ENCODE data around the gene CCBE1. TPM values are rescaled to one million over a fixed set of nuclear protein-coding genes. Genes with fewer than 3 reads are reported as not detected.

The CCBE1 gene
- total RNA-seq, 1 donor from 2014 or later = 3.6 TPM

DNA sequence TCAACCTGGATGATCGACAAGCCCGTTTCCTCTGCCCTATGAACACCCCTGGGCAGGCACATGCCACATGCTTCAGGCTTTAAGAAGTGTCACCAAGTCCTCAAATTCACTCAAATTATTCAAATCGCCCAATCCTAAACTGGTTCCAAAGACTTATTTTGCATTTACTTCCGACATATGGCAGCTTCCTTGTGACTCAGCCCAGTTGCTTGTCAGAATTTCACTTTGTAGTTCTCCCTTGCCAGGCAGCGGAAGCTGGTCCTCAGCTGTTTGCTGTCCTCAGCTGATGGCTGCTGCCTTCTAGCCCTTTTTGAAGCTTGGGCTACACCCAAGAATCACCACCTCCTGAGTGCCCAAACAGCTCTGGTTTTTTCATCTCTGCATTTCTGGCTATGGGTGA is 232.7 kb downstream of the CCBE1 start:
- DNase-seq (ENCODE audit: missing footprints) (no peak), ATAC-seq (no peak)
- intact Hi-C loops (cut with DNase I) = loop anchor here (10.0 kb wide), 1 partner anchor 170 kb away; no protein-coding TSS in a partner anchor

DNA sequence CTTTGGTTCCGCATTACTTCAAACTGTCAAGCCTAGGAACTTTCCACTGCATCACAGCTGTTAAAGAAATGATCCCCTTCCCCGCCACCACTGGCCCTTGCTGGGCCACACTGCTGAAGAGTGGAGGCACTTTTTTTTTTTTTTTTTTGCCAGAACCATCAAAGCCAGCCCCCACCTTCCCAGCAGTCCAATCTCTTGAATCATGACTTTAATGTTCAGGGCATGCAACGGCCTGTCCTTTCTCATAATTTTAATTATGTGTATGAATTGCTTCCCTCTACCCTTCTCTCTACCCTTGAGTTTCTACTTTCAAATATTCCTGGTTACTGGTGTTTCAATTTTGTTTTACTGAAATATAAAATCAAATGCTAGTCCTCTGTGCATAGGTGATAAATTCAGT is 236.1 kb downstream of the CCBE1 start:
- DNase-seq (ENCODE audit: missing footprints) (no peak), ATAC-seq (no peak)
- intact Hi-C loops (cut with DNase I) = loop anchor here (10.0 kb wide), 1 partner anchor 174 kb away; no protein-coding TSS in a partner anchor

DNA sequence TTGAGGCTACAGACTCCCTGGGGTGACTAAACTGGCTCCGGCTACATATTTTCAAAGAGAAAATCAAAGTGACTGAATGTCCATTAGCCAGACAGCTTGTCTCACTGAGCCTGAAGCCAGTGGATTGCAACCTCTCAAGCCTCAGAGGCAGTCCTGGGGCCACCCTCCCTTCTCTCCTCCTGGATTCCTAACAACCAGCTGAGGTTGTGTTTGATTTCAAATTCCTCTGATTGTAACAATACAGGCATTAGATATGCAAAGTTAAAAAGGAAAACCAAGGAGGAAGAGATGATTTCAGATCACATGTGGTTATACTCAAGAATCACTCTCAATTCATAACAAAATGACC is 237.2 kb downstream of the CCBE1 start:
- intact Hi-C loops (cut with DNase I) = loop anchor here (10.0 kb wide), 1 partner anchor 175 kb away; no protein-coding TSS in a partner anchor
- DNase-seq (ENCODE audit: missing footprints) = no peak
- peak; percentile 58 for ATAC-seq

DNA sequence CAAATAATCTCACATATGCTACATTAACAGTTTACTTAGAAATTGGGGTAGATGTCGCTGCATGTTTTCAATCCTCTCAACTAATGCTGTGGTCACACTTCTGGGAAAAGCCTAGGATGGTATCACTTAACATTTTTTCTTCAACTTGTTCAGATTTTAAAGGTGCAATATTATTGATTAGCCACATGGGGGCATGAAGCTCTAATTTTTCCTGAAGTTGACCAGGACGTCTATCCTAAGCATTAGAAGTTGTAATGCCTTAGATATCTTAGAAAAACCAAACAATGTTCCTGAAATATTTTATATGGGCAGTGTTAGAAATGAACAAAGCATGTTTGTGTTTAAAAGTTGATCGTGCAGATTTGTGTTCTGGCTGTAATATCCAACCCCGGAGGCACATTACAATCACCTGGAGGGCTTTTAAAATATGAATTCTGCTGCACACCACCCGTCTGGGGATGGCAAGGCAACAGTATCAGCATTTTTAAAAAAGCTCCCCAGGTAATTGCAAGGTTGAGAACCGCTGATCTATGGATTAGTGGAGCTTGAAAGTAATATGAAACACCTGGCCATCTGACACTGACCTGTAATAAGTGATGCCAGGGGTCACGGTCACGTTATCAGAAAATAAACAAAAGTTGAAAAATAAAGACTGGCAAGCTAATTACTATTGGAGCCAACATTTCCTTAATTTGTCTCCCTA is 237.7 kb downstream of the CCBE1 start:
- DNase-seq (ENCODE audit: missing footprints) (no peak), ATAC-seq (peak; percentile 45)
- intact Hi-C loops (cut with DNase I) = loop anchor here (2.0 to 10.0 kb wide), 4 partner anchors 93 to 363 kb away; partner anchors contain the start of gene CCBE1

DNA sequence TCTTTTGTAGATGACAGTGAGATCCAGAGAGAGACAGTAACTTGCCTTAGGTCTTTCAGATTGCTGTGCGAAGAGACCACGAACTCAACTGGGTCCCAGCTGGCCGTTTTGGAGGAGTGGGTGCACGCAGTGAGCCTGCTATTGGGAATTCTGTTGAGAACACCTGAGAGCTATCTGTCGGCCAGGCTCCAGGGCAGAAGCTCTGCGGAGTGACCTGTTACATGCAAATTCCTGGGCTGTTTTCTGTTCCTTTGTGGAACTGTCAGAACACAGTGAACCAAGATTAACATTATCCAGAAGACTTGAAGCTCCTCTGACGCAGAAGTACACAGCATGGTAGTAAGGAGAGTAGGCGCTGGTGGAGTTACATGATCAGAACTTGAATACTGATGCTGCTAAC is 238.6 kb downstream of the CCBE1 start:
- ATAC-seq = no peak

DNA sequence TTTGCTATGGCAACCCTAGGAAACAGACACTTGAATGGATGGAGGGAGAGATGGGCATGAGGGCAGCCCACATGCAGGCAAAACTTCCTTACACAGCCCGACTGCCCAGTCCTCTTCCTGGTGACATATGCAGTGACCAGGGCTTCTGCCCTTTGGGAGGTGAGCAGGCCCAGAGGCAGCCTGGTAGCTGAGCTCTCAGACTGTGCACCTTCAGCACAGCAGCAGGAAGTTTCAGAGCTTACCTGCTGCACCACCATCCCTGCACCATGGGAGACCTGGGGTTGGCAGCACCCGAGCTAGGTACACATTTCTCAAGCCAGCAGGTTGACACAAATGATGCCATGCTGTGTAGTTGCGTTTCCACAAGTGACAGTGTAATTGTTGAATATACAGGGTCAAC is 240.6 kb downstream of the CCBE1 start:
- no peak for ATAC-seq
- intact Hi-C loops (cut with DNase I) = loop anchor here (5.0 kb wide), 2 partner anchors 96 to 241 kb away; partner anchors contain the start of gene CCBE1
- no peak for DNase-seq (ENCODE audit: missing footprints)

More for the DNA sequence above, 238.6 kb downstream of the CCBE1 start:
- DNase-seq (ENCODE audit: missing footprints) = no peak
- intact Hi-C loops (cut with DNase I) = loop anchor here (2.0 to 5.0 kb wide), 3 partner anchors 94 to 364 kb away; partner anchors contain the start of gene CCBE1

DNA sequence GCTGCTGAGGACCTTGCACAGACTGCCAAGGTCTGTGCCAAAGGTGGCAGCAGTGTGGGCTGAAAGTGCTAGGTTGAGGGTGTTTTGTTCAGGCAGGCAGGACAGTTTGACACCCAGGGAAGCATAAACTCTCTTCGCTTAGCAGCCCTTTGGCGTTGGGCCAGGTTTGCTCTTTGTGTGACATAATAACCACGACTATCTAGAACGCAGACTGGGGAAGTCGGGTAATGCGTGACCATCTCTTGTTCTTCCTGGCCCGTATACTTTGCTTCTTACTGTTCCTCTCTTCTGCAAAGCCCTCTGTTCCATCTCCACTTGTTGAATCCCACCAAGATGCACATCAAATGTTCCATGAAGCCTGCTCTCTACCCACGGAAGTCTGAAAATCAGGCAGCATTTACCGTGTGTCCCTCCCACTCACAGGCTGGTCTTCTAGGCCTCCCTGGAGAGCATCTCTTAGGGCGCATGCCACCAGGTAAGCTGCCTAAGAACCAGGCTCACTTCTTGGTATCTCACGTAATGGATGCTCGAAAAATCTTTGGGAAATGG is 241.4 kb downstream of the CCBE1 start:
- intact Hi-C loops (cut with DNase I) = loop anchor here (5.0 kb wide), 2 partner anchors 96 to 241 kb away; partner anchors contain the start of gene CCBE1
- ATAC-seq = peak; percentile 11
- DNase-seq (ENCODE audit: missing footprints) = peak; percentile 78

DNA sequence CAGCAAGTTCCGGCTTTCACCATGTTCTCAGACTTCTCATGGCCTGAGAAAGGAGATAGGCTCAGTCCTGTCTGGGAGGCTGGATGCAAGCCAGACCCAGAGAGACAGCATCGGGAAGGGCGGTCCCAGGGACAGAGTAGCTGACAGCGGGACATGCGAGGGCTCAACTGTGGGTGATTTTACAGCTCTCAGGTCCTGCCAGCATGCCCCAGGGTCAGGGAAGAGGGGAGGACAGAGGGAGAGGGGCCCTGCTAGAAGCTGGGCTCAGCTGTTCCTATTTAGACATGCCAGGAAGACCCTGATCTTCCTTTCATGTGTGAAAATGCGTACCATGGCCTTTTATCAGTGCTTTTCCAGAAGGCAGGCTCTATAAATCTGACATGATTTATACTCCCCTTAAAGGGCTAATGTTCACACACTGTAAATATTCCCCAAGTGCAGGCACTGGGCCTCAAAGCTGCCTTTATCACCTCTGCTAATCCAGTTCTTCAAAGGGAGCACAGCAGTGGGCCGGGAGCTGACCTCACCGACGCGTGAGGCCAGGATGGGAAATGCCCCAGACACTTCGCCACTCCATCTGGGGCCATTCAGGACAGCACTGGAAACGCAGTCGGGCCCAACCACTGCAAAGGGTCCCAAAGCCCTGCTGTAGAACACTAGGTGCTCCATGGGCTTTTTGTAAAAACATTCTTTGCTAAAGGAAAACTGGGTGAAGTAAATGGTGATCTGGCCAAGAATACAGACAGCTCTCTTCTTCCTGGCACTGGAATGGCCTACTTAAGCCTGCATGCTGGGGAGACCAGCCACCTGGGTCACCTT is 242.1 kb downstream of the CCBE1 start:
- DNase-seq (ENCODE audit: missing footprints) = no peak
- intact Hi-C loops (cut with DNase I) = loop anchor here (5.0 kb wide), 2 partner anchors 97 to 242 kb away; partner anchors contain the start of gene CCBE1
- peak; percentile 79 for ATAC-seq

DNA sequence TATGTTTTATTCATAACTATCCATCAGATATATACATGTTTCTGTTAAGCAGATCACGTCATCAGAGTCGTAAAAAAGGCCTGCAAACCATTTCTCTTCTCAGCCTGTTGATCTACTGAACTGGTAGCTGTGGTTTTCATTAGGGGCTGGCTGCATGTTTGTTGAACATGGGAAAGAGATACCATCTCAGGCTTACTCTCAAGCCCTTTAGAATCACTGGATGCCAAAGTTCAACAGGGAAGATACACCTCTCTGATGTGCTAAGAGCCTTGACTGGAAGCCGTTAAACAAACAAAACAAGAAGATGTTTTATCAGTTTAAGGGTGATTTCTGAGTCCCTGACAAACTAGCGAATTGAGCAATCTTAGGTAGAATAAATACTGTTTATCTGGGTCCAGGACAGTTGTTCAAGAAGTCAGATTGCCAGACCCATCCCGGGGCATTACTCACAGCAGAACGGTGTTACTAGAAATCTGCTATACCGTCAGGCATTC is 243.7 kb downstream of the CCBE1 start:
- ATAC-seq = no peak
- DNase-seq (ENCODE audit: missing footprints) = no peak
- intact Hi-C loops (cut with DNase I) = no loop called here

DNA sequence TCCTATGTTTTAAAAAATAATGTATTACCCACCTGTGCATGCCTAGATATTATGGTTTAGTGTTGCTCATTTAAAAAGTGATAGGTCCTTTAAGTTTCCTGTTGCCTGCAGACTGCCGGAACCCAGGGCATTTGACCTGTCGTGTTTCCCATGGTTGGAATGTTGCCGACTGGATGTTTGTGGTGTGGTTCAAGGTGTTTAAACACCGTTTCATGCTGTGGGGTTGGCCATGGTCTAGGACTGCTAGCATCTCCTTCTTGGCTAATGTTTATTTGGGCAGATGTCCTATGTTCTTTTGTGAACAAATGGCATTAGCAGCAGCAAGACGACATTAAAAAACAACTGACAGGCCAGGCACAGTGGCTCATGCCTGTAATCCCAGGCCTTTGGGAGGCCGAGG is 245.3 kb downstream of the CCBE1 start:
- ATAC-seq (no peak), DNase-seq (ENCODE audit: missing footprints) (no peak)
- intact Hi-C loops (cut with DNase I) = no loop called here

DNA sequence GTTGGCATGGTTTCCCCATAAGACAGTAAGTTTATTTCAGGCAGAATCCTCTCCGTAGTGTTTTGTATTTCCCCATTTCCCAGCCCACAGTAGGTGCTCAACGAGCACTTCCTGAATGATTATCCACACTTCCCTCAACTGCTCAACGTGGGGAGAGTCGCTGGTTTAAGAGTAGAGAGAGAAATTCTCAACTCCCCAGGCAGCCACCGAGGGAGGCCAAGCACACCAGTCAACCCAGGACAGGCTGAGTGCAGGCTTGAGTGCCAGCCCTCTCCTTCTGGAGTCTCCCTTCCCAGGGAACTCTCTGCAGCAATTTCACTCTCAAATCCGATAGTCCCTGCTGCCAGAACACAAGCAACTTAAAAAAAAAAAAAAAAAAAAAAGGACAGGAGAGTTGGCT is 246.2 kb downstream of the CCBE1 start:
- no peak for ATAC-seq
- no peak for DNase-seq (ENCODE audit: missing footprints)
- intact Hi-C loops (cut with DNase I) = no loop called here

DNA sequence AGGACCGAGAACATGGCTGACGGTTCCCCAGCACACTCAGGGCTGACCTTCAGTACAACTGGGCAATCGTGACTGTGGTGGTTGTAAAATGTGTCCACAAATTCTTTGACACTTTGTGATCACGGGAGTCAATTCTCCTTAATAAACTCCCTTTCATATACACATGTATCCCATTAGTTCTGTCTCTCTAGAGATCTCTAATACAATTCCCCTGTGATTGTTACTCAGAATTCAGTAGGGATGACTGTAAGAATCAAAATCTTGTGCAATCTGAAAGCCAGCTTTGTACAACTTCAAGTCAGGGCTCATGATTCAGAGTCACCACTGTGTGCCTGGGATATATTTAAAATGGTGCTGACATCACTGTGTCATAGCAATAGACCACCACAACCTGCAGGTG is 248.7 kb downstream of the CCBE1 start:
- intact Hi-C loops (cut with DNase I) = no loop called here
- ATAC-seq (no peak), DNase-seq (ENCODE audit: missing footprints) (no peak)

DNA sequence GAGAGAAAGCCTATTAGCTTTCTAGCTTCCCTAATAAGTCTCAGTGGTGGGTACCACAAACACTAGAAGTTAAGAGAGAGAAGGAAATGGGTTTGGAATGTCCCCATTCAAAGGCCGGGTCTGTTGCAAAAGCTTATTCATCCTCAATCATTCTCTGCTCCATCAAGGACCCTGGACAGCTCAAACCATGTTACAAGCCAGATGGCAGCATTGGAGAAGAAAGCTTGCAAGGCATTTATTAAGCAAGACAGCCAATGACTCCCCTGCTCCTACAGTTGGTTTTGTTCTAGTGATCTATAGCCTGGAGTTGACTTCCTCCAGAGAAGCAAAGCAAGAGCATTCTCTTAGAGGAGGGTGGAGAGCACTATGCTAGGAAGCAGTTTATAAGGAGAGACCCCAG is 251.2 kb downstream of the CCBE1 start:
- DNase-seq (ENCODE audit: missing footprints) (no peak), ATAC-seq (no peak)
- intact Hi-C loops (cut with DNase I) = no loop called here

DNA sequence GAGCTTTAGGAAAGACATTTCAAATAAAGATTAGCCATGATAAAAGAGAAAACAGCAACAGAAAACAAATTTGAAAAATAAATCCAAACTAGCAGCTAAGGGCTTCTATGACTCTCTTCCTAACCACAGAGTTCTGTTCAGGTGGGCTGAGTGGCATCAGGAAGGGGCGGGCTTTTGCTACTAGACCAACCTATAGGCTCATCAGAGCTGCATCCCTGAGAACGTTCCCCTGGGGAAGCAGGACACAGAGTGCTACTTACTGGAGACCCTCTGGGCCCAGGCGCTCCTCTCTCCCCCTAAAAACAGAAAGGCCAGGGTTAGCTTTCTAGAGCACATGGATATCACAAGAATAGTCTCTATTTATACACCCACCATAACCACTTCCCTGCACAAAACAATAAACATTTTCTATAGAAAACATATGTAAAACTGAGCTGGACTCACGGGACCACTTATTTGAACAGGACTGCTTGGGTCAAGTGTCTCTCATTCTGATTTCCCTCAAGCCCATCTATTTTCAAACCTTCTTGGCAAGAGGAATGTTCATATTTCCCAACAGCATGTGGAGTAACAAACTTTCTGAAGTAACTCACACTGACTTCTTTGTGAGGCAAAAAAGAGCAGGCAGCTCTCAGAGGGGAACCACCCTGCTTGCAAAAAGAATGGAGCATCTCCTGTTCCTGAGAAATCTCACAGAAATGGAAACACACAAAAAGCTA is 259.2 kb downstream of the CCBE1 start:
- ATAC-seq (no peak), DNase-seq (ENCODE audit: missing footprints) (no peak)
- intact Hi-C loops (cut with DNase I) = no loop called here

DNA sequence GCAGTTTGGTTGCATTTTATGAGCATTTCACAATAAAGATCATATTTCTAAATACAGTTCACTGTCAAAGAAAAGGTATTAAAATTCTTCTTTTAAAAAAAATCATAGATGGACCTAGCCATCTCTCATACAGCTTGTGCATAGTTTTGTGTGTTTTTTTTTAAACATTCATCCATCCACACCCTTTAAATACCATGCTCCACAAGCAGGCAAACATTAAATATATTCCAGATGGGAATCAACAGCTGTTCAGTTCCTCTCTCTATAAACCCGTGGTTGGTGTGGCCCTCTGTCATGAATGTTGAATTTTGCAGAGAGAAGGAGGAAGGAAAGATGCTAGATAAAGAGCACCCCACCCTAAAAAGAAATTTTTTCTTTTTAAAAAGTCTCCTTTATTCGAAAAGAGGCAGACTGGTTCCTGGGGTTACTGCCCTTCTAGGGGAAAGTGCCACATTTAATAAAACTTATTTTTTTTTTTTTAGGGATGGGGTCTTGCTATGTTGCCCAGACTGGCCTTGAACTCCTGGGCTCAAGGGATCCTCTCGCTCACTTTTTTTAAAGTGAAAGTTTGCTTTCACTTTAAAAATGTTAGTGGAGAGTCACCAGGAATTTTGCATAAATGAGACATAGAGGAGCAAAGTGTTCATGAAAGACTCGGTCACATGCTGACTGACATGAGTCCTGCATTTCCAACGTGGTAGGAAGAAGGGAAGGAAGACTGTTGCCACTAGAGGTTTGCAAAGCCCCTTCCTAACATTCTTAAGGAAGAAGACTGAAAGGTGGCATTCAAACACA is 264.2 kb downstream of the CCBE1 start:
- no peak for ATAC-seq
- DNase-seq (ENCODE audit: missing footprints) = no peak
- intact Hi-C loops (cut with DNase I) = no loop called here

DNA sequence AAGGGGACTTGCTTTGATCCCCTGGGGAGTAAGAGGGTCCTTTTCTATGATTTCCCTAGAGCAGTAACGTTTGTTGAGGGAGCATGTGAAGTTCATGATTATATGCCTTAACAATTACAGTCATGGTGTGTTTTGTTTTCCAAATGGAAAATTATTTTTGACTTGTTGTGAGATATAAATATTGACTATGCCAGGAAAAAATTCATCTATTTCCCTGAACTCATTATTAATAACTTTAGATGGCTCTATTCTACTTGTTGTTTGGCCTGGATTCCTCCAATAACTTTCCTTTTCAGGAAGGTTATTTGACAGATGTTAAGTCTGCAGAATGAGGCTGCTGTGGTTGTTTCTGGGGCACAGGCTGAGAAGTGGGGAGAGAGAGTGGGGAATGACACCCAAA is 266.1 kb downstream of the CCBE1 start:
- ATAC-seq (no peak), DNase-seq (ENCODE audit: missing footprints) (no peak)
- intact Hi-C loops (cut with DNase I) = no loop called here

DNA sequence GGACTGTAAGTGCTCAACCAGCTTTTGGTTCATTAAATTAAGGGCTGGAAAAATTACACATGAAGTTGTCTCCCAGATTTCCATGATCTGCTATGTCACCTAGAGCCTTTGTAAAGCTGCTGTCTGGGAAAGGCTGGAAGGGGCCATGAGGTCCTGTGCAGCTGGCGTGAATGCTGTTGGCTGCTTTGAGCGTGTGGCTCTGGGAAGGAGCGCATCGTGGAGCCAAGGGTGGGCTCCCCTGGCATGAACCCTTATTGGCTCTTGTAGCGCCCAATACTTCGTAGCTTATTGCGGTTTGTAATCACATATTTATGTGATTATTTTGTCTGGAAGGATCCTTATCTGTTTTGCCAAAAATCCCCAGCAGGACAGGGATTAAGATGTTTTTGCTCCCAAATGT is 267.6 kb downstream of the CCBE1 start:
- intact Hi-C loops (cut with DNase I) = no loop called here
- DNase-seq (ENCODE audit: missing footprints) (no peak), ATAC-seq (no peak)

DNA sequence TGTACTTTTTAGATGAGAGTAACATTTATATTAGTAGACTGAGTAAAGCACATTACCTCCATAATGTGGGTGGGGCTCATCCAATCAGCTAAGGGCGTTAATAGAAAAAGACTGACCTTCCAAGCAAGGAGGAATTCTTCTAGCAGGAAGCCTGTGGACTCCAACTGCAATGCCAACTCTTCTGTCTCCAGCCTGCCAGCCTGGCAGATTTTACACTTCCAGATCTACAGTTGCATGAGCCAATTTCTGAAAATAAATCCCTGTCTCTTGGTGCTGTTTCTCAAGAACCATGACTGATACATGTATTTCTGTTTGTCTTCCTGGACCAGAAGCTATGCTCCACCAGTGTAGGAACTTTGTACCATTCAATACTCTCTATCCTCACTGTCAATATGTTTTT is 269.2 kb downstream of the CCBE1 start:
- ATAC-seq (peak; percentile 53), DNase-seq (ENCODE audit: missing footprints) (no peak)
- intact Hi-C loops (cut with DNase I) = no loop called here
